Liver (tissue), 9 donors: ENCODE results near the gene TRIM23. TPM values are rescaled to one million over a fixed set of nuclear protein-coding genes. Genes with fewer than 3 reads are reported as not detected.

Experiments
- DNase-seq: peaks from one replicate; pipeline ENCODE4 v3.0.0-alpha.2; 2017; ENCODE audit warnings: low spot score
- H3K27ac ChIP-seq, 2 donors: one replicate each; pipeline ENCODE4 v1.7.0; 2013; ENCODE audit warnings: inconsistent platforms in 2 of 2, low read length in 2 of 2, control low read depth in 1 of 2, low read depth in 1 of 2, mild to moderate bottlenecking in 1 of 2
- H3K27me3 ChIP-seq, 4 donors: one replicate each; pipeline versions ENCODE4 v1.6.1 to v1.7.0; 2013; ENCODE audit warnings: low read length in 3 of 4, inconsistent platforms in 1 of 4, mild to moderate bottlenecking in 1 of 4, moderate library complexity in 1 of 4; ENCODE audit not compliant: control insufficient read depth in 4 of 4, insufficient read depth in 4 of 4
- H3K36me3 ChIP-seq, 4 donors: one replicate each; pipeline versions ENCODE4 v1.6.1 to v1.7.0; 2013; ENCODE audit warnings: low read length in 3 of 4, mild to moderate bottlenecking in 3 of 4, low read depth in 1 of 4, moderate library complexity in 1 of 4; ENCODE audit not compliant: control insufficient read depth in 4 of 4, insufficient read depth in 3 of 4
- H3K4me1 ChIP-seq, 4 donors: one replicate each; pipeline versions ENCODE4 v1.6.1 to v1.7.0; 2013; ENCODE audit warnings: low read length in 3 of 4, mild to moderate bottlenecking in 3 of 4, moderate library complexity in 1 of 4; ENCODE audit not compliant: control insufficient read depth in 4 of 4, insufficient read depth in 4 of 4
- H3K4me3 ChIP-seq, 3 donors: one replicate each; pipeline versions ENCODE4 v1.6.1 to v1.7.0; 2013; ENCODE audit warnings: low read length in 3 of 3, control low read depth in 1 of 3, low read depth in 1 of 3, mild to moderate bottlenecking in 1 of 3
- H3K9ac ChIP-seq, 2 donors: one replicate each; pipeline ENCODE4 v1.7.0; 2013; ENCODE audit warnings: low read length in 2 of 2, mild to moderate bottlenecking in 2 of 2, moderate library complexity in 2 of 2, control low read depth in 1 of 2, low read depth in 1 of 2
- H3K9me3 ChIP-seq, 4 donors: one replicate each; pipeline versions ENCODE4 v1.6.1 to v1.7.0; 2013; ENCODE audit warnings: low read length in 3 of 4; ENCODE audit not compliant: control insufficient read depth in 4 of 4
- EGR1 ChIP-seq, 2 donors: IDR thresholded peaks; 2 replicates each; pipeline ENCODE4 v1.6.1; 2016 to 2018; ENCODE audit warnings: antibody characterized with exemption in 2 of 2, low read depth in 2 of 2
- FOXA1 ChIP-seq: IDR thresholded peaks from 2 replicates; pipeline ENCODE4 v1.6.1; 2016; ENCODE audit warnings: antibody characterized with exemption
- FOXA2 ChIP-seq: IDR thresholded peaks from 2 replicates; pipeline ENCODE4 v1.6.1; 2016; ENCODE audit warnings: antibody characterized with exemption
- GABPA ChIP-seq, 2 donors: IDR thresholded peaks in 1 of 2; conservative IDR thresholded peaks in 1 of 2; 2 replicates each; pipeline ENCODE4 v1.6.1; 2016; ENCODE audit warnings: antibody characterized with exemption in 2 of 2, mild to moderate bottlenecking in 1 of 2, moderate library complexity in 1 of 2
- HNF4A ChIP-seq, 2 donors: conservative IDR thresholded peaks; 2 replicates each; pipeline ENCODE4 v1.6.1; 2016; ENCODE audit warnings: antibody characterized with exemption in 2 of 2, mild to moderate bottlenecking in 2 of 2
- HNF4G ChIP-seq: IDR thresholded peaks from 2 replicates; pipeline ENCODE4 v1.6.1; 2016; ENCODE audit warnings: antibody characterized with exemption
- JUND ChIP-seq, 2 donors: IDR thresholded peaks; 2 replicates each; pipeline ENCODE4 v1.6.1; 2016; ENCODE audit warnings: antibody characterized with exemption in 2 of 2
- NR2F2 ChIP-seq: IDR thresholded peaks from 2 replicates; pipeline ENCODE4 v1.6.1; 2016; ENCODE audit warnings: antibody characterized with exemption
- RAD21 ChIP-seq, 2 donors: IDR thresholded peaks; 2 replicates each; pipeline ENCODE4 v1.6.1; 2016; ENCODE audit warnings: antibody characterized with exemption in 2 of 2, mild to moderate bottlenecking in 2 of 2
- RXRA ChIP-seq, 2 donors: IDR thresholded peaks; 2 replicates each; pipeline ENCODE4 v1.6.1; 2017 to 2018; ENCODE audit warnings: antibody characterized with exemption in 2 of 2, mild to moderate bottlenecking in 1 of 2
- SP1 ChIP-seq: IDR thresholded peaks from 2 replicates; pipeline ENCODE4 v1.6.1; 2018; ENCODE audit warnings: antibody characterized with exemption, mild to moderate bottlenecking
- TAF1 ChIP-seq: conservative IDR thresholded peaks from 2 replicates; pipeline ENCODE4 v1.6.1; 2016; ENCODE audit warnings: antibody characterized with exemption, mild to moderate bottlenecking
- YY1 ChIP-seq: IDR thresholded peaks from 2 replicates; pipeline ENCODE4 v1.6.1; 2016; ENCODE audit warnings: antibody characterized with exemption, mild to moderate bottlenecking
- WGBS: extraction: QIAGEN DNeasy Blood & Tissue Kit; methylation state at CpG from one replicate; pipeline ENCODE4 v1.1.7; 2013; 5-methylcytosine and 5-hydroxymethylcytosine counted together
- polyA plus RNA-seq, 2 donors: library from polyadenylated mRNA; stranded (reverse) in 1 of 2; unstranded in 1 of 2; fragments of 200-250 nt in 1 of 2; fragments of >200 nt in 1 of 2; fragmentation: Nextera tagmentation in 1 of 2; extraction: Ambion mirVana in 1 of 2; gene quantifications; one replicate each; pipeline versions ENCODE4 v1.2.1 to v1.2.3, GENCODE V29; 2013 to 2015
- total RNA-seq, 2 donors: library from RNA; depleted of rRNA; stranded (reverse); fragments of >200 nt; gene quantifications; one replicate each; pipeline ENCODE4 v1.2.3, GENCODE V29; 2014
- TF ChIP-seq, protein P1 (sequence below): IDR thresholded peaks from 2 replicates; pipeline ENCODE4 v1.6.1; 2016; ENCODE audit warnings: antibody characterized with exemption, mild to moderate bottlenecking
- TF ChIP-seq, protein P2 (sequence below): IDR thresholded peaks from 2 replicates; pipeline ENCODE4 v1.6.1; 2016; ENCODE audit warnings: antibody characterized with exemption
- TF ChIP-seq, protein P3 (sequence below): IDR thresholded peaks from 2 replicates; pipeline ENCODE4 v1.6.1; 2016; ENCODE audit warnings: antibody characterized with exemption
- TF ChIP-seq, protein P4 (sequence below): IDR thresholded peaks from 2 replicates; pipeline ENCODE4 v1.6.1; 2016; ENCODE audit warnings: antibody characterized with exemption
- donor health status: healthy.
- donor health status: healthy.
- donor health status: healthy.
- donor health status: healthy.
- donor health status: healthy.

TRIM23 gene
- total and polyA plus RNA-seq, 4 donors, result 3.1 to 25.0 (median 9.1) TPM

- Histone ChIP-seq H3K9me3 (no peaks in the 10 kb centered on the region), H3K36me3 (peaks cover 0 to 9% (median 2%) of the 10 kb centered on the region in 4 donors), H3K27me3 (no peaks in the 10 kb centered on the region), H3K4me1 (peaks cover 2 to 5% (median 4%) of the 10 kb centered on the region in 4 donors), H3K4me3 (no peak overlapping the region), H3K9ac (no peak overlapping the region), H3K27ac (no peak overlapping the region)
- no peak for DNase-seq
- TF ChIP-seq FOXA1 (no peak), HNF4G (no peak), HNF4A (conservative IDR thresholded peaks at IDR 0.05) (no peak), NR2F2 (no peak), JUND (IDR thresholded peaks at IDR 0.05) (no peak), EGR1 (IDR thresholded peaks at IDR 0.05; ENCODE audit: low read depth in 2 of 2) (no peak), RXRA (IDR thresholded peaks at IDR 0.05) (no peak), TAF1 (no peak), RAD21 (IDR thresholded peaks at IDR 0.05) (no peak), FOXA2 (no peak), SP1 (no peak), YY1 (no peak), GABPA (IDR thresholded peaks at IDR 0.05 in 1 of 2, conservative IDR thresholded peaks at IDR 0.05 in 1 of 2) (no peak)
- TF ChIP-seq, protein P1, sequence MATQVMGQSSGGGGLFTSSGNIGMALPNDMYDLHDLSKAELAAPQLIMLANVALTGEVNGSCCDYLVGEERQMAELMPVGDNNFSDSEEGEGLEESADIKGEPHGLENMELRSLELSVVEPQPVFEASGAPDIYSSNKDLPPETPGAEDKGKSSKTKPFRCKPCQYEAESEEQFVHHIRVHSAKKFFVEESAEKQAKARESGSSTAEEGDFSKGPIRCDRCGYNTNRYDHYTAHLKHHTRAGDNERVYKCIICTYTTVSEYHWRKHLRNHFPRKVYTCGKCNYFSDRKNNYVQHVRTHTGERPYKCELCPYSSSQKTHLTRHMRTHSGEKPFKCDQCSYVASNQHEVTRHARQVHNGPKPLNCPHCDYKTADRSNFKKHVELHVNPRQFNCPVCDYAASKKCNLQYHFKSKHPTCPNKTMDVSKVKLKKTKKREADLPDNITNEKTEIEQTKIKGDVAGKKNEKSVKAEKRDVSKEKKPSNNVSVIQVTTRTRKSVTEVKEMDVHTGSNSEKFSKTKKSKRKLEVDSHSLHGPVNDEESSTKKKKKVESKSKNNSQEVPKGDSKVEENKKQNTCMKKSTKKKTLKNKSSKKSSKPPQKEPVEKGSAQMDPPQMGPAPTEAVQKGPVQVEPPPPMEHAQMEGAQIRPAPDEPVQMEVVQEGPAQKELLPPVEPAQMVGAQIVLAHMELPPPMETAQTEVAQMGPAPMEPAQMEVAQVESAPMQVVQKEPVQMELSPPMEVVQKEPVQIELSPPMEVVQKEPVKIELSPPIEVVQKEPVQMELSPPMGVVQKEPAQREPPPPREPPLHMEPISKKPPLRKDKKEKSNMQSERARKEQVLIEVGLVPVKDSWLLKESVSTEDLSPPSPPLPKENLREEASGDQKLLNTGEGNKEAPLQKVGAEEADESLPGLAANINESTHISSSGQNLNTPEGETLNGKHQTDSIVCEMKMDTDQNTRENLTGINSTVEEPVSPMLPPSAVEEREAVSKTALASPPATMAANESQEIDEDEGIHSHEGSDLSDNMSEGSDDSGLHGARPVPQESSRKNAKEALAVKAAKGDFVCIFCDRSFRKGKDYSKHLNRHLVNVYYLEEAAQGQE, result no peak
- TF ChIP-seq, protein P2, sequence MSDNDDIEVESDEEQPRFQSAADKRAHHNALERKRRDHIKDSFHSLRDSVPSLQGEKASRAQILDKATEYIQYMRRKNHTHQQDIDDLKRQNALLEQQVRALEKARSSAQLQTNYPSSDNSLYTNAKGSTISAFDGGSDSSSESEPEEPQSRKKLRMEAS, result no peak
- TF ChIP-seq, protein P3, sequence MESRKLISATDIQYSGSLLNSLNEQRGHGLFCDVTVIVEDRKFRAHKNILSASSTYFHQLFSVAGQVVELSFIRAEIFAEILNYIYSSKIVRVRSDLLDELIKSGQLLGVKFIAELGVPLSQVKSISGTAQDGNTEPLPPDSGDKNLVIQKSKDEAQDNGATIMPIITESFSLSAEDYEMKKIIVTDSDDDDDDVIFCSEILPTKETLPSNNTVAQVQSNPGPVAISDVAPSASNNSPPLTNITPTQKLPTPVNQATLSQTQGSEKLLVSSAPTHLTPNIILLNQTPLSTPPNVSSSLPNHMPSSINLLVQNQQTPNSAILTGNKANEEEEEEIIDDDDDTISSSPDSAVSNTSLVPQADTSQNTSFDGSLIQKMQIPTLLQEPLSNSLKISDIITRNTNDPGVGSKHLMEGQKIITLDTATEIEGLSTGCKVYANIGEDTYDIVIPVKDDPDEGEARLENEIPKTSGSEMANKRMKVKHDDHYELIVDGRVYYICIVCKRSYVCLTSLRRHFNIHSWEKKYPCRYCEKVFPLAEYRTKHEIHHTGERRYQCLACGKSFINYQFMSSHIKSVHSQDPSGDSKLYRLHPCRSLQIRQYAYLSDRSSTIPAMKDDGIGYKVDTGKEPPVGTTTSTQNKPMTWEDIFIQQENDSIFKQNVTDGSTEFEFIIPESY, result no peak
- TF ChIP-seq, protein P4, sequence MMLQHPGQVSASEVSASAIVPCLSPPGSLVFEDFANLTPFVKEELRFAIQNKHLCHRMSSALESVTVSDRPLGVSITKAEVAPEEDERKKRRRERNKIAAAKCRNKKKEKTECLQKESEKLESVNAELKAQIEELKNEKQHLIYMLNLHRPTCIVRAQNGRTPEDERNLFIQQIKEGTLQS, result no peak
Observed at GRCh38 chr5:65630981-65631380, 6.8 kb upstream of the TRIM23 start.

- Histone ChIP-seq H3K36me3 (peaks cover 0 to 8% (median 2%) of the 10 kb centered on the region in 4 donors), H3K9ac (peak overlapping the region in 1 of 2 donors; percentile 90), H3K27me3 (no peaks in the 10 kb centered on the region), H3K4me1 (peaks cover 9 to 29% (median 23%) of the 10 kb centered on the region in 4 donors), H3K4me3 (peak overlapping the region; percentile 75 to 99 (median 99)), H3K27ac (no peak overlapping the region), H3K9me3 (no peaks in the 10 kb centered on the region)
- WGBS, result 60% methylated on average over 6 of the region's 6 CpGs
- TF ChIP-seq, protein P4, result no peak
- no peak for TF ChIP-seq FOXA2
- no peak for DNase-seq
Observed at GRCh38 chr5:65625743-65626142, 1.6 kb upstream of the TRIM23 start.
